KG1 (cell line): Measurements from ENCODE around the gene CIDEB.

Source experiments
- DNase-seq: peaks from one replicate; lab custom pipeline; 2025; lab: John Stamatoyannopoulos, UW

Gene CIDEB

DNA sequence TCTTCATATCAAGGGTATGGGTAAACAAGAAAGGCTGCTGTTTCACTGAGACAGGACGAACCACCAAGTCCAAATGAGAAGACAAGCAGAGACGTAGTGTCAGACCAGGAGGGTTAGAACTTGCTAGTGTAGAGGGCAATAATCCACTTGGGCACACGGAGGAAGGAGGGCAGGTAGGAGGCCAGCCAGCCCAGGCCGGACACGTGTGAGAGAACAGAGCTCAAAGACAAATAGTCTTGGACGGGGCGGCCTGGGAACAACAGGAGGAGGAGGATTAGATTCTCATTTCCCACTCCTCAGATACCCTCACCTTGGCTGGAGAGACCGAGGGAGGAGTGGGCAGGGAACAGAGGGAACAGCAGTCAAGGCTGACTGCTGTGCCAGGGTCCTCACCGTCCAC lies 17.0 kb downstream of the CIDEB start:
- no peak for DNase-seq

DNA sequence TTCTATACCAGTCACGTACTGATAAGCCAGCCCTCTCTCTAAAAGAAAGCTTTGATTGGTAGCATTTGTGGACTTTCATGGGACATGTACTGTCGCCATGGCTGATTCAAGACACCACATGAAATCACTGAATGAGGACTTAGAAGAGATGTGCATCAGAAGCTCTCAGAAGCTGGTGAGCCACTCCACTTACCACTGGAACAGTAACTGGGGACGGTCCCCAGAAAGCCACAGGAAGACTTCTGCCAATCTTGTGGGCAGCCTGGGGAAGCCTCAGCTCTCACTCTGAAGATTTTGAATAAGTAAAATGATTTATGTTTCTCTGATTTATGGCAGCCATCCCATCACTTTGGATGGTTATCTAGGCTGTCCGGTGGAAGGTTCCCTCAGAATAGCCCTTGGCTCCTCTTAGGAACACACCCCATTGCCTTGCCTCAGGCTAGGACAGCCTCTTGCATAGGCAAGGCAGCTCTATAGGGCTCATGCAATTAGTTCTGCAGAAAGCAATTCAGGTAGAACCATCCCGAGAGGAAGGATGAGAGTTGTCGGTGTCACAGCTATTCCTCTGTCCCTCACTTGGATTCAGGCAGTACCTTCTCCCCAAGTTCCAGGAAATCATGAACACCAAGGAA lies 18.0 kb downstream of the CIDEB start:
- DNase-seq: no peak

DNA sequence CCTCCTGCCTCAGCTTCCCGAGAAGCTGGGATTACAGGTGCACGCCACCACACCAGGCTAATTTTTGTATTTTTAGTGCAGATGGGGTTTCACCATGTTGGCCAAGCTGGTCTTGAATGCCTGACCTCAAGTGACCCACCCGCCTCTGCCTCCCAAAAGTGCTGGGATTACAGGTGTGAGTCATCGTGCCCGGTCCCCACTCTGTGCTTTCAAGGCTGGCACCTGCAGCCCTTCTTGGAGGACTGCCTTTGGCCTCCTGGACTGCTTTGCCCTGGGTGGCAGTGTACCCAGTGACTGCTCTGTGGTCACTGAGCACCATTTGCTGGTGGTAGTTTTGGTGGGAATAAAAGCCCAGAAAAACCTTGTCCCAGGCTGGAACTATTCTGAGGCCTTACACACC lies 20.8 kb downstream of the CIDEB start:
- no peak for DNase-seq

DNA sequence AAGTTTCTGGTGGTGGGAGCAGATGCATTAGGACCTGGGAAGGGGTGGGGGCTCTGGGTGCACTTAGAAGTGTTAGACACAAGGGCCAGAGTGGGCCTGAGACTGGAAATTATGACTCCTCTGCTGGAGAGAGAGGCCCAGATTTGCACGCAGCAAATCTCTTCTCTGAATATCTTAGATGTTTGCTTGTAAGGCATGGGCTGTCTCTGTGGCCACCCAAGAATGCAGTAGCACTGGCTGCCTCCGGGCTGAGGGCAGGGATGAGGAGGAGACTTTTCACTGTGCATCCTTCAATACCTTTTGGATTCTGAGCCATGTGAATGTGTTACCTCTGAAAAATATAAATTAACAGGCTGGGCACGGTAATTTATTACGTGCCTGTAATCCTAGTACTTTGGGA lies 22.4 kb downstream of the CIDEB start:
- no peak for DNase-seq

DNA sequence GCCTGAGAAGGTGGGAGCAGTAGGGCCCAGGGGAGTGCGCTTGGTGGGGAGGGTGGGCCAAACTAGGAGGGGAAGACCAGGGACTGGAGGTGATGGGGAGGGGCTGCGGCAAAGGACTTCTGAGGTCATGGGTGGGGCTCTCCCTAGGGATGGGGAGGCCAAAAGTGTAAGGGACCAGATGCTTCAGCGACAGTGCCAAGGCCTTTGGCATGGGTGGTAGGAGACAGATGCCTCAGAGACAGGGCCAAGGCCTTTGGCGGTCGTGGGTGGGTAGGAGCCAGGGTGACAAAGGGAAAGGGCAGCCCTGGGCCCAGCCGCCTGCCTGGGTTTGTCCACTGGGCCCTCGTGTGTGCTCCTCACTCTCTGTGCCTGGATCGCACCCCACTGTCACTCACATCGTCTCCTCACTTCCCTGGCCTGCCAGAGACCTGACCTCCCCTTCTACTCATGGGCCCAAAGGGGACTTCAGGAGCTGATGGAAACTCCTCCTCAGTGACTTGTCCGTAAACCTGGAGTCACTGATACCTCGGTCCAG lies 23.2 kb downstream of the CIDEB start:
- DNase-seq: no peak

DNA sequence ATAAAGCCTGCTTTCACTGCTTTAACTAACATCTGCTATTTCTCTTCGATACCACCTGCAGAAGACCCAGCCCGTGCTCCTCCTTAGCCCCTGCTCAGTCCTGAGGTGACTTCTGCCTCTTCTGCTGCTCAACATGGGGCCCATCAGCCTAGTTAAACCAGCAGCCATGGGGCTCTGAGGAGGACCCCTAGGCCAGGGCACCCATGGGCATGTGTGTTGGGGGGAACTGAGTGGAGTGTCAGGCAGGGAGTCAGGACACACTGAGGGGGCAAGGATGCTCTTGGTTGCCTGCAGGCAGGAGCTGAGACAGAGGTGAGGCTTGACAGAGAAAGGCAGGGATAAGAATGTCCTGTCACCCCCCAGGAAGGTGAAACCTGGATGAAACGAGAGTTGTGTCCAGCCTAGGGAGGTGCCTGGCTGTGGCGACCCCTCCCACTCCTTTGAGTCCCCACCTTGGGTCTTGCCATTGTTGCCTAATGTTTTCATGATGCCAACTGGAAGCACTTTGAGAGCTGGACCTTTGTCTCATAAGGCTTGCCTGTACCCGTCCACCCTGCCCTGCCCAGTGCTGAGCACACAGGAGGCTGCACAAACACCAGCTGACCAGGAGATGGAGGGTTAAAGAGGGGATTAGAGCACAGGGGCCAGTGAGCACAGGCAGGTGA lies 23.8 kb downstream of the CIDEB start:
- no peak for DNase-seq

DNA sequence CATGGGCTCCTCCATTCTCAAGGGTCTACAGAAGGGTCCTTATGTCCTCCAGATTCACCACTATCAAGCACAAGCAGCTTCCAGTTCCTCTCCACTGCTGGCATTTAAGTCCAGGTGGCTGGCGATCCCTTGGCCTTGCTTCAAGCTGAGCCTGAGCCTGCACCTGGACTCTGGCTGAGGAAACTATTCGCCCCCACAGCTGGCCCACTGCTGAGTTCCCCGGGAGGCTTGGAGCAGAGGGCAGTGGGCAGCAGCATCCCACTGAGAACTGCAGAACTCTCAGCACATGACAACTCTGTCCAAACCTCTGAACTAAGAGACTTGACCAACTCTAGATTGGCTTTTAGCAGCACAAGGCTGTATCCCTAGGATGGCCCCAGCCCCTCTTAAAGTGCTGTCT lies 25.0 kb downstream of the CIDEB start:
- no peak for DNase-seq

DNA sequence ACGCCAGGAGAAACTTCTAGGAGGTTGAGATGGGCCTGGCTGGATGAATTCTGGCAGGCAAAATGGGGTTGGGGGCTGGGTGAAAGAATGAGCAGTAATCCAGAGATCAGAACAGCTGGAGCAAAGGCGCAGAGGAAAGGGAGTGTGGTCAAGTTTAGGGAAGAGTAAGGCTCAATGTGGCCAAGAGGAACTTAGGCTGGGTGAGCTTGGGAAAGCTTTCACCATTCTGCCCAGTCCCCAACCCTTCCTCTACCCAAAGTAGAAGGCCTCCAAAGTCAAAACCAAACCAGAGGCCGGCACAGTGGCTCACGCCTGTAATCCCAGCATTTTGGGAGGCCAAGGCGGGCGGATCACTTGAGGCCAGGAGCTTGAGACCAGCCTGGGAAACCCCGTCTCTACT lies 26.1 kb downstream of the CIDEB start:
- DNase-seq: no peak

DNA sequence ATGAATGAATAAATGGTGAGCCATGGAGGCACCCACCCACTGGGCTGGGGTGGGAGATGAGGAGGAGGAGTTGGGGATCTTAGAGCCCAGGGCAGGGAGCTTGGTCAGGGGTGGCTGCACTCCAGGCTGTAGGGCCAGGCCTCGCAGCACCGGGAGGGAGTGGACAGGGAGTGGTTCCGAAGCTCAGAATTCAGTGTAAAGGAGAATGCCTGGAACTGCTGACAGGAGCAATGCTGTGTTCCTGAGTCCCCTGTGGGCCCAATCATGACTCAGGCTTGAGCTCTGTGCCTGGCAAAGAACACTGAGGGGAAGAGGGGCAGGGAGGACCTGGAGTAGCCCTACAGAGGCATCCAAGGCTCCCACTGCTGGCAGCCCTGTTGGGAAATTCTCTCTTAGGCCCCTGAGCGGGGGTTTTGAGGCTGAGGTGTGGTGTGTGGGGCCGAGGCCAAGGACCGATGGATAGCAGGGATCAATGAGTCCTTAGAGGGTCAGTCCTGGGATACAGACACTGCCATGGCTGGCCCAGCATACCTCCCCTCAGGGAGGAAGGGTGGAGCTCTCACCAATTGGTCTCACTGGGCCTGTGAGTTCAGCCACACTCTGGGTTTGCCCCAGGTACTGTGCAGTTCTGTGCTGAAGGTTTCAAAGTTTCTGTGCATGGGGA lies 26.8 kb downstream of the CIDEB start:
- DNase-seq: no peak

DNA sequence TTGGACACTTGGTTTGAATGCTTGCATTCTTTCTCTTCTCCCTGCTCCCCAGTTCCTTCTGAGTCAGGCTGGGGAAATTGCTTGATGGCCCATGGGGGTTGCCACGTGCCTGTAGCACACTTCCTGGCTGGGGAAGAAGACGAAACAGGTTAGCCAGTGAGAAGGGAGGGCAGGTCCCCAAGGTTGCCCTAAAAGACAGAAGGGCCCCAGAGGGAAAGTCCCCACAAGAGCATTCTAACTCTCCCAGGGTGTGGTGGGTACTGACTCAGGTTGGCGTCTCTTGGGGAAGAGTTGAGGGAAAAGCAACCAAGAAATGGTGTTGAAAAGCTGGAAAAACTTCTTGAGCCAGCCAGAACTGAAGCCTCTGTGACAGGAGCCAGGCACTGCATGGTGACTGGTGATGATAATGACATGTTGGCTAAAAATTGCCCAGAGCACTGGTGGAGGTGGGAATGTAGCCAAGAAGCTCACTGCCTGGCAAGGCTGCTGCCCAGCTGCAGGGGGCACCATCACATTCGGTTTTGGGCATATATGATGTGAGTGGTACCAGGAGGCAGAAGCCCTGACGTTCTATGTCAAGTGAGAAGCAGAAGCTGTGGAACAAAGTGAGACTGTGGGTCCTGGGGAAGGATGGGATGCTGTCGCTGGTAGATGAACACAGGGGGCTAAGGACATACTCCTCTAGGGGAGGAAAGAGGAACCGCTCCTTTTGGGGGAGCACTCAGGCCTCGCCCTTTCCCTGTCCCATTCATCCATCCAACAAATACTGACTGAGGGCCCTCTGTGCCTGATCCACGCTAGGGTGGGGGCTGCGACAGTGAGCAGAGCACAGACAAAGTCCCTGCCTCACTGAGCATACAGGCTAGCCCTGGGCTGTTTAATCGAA lies 28.2 kb downstream of the CIDEB start:
- no peak for DNase-seq

DNA sequence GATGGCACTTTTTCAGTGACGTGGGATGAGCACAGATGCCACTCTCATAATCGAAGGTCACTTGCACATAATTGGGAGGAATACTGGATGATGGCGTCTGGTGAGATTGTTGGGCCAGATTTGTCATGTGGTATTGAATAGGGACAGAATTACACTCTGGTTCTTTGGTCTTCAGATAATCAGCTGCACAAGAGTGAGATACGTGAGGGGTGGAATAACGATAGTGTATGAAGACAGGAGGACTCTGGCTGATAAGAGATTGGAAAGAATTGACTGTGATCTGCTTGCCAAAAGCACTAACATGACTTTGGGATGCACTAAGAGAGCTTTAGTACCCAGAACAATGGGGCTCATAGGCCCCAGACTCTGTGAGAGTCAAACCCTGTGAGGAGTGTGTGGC lies 29.4 kb downstream of the CIDEB start:
- DNase-seq: no peak

DNA sequence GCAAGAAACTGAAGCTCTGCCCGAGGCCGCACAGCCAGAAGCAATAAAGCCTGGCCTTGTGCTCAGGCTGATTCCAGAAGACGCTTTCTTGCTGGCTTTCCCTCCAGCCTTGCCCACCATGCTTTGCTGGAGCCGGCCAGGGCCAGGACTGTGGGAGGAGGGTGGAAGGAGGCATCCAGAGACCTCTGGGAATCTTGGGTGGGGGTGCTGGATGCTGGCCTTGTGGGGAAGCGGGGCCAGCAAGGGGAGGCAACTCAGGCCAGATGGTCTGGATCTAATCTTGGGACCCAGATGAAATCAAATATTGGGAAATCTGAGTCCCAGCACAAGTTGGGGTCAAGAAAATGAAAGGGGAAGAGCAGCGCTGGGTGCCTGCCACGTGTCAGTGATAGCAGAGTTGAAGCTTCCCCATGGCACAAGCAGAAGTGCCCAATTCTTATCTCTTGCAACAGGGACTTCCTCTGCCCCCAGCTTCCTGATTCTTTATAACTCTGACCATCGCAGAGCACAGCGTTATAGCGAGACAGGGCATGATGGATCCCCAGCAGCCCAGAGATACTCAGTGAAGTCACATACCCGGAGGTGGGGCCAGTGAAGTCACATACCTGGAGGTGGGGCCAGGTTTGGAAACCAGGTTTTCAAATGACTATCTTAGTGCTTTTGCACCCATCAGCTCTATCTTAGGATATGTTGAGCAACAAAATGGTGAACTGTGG lies 30.0 kb downstream of the CIDEB start:
- DNase-seq: peak; percentile 29

DNA sequence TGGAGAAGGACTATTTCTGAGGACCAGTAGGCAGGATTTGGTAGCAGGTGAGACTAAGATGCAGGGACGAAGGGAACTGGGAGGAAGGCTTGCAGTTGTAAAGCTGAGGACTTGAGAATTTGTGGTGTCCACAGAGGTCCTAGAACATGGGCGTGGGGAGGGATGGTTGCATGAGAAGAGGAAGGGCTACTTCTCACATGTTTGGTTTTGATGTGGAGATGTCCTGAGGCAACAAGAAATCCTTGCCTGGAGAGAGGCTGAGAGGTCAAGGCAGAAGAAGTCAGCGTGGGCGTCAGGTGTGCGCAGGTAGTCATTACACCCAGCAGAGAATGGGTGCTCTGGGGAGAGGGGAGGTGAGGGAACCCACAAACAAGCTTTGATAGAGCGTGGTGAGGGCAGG lies 30.7 kb downstream of the CIDEB start:
- DNase-seq: no peak

DNA sequence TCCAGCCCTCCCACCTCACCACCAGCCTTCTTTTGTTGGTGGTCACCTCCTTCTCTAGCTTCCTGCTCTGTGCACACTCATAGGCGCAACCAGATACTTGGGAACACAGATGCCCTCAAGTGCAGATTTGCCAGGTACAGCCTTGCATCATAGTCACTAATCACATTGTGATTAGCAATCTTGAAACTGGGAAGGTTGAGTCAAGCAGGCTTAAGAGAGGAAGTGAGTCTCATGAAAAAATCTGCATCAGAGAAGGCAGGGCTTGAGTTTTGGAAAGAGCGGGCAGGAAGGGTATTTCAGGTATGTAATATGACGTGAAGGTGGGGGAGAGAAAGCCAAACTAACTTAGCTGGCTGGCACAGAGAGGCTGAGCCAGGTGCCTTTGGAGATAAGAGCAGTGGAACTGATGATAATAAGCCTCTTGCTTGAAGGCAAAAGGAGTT lies 33.7 kb downstream of the CIDEB start:
- no peak for DNase-seq

DNA sequence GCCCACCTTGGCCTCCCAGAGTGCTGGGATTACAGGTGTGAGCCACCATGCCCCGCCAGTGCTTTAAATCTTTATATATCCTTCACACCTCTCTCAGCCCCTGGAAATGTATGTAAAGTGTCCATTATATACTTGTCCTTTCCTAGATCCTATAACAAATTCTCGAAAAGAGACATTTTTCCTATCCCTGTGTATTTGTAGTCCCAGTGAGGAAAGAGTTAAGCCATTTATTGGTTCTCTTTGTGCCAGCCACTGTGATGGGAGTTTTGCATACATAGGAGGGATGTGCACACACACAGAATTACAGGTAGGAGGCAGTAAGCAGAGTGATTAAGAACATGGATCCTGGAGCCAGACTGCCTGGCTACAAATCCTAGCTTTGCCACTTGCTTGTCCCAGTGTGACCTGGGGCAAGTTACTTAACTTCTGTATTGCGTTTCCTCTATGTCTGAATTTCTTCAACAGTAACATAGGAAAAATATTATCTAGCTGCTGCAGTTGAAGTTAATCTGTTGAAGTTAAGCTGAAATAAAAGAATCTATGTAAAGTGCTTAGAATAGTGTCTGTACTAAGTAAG lies 34.3 kb downstream of the CIDEB start:
- no peak for DNase-seq

DNA sequence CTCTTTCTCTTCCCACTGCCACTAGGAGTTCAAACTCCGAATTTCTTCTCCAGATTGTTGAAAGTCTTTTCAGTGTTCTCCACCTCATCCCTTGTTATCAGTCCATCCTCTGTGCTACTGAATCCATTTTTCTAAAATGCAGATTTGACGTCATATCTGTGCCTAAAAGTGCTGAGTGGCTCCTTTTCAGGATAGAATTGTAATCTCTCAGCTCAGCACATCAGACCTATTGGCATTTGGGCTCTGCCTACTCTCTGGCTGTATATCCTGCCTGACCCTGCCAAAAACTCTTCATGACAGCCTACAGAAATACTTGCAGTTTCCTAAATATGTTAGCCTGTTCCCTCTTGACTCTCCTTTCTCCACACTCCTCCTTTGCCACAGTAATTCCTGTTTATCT lies 35.3 kb downstream of the CIDEB start:
- no peak for DNase-seq

DNA sequence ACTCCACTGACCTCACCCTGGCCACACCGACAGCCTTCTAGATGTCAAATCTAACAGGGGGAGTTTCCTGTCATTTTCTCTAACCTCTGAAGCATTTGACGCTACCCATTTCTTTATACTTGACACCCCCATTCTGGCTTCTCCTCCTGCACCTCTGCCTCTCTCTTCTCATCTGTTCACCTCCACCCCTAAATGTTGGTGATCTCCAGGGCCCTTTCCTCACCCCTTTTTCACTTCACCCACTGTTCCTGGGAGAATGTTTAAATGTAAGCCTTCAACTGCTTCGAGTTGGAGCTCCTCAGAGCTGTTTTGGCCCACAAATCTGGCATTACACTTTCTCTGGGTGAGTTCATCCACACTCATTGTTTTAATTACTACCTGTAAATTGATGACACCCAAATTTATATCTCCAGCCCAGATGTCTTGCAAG lies 35.9 kb downstream of the CIDEB start:
- DNase-seq: no peak

DNA sequence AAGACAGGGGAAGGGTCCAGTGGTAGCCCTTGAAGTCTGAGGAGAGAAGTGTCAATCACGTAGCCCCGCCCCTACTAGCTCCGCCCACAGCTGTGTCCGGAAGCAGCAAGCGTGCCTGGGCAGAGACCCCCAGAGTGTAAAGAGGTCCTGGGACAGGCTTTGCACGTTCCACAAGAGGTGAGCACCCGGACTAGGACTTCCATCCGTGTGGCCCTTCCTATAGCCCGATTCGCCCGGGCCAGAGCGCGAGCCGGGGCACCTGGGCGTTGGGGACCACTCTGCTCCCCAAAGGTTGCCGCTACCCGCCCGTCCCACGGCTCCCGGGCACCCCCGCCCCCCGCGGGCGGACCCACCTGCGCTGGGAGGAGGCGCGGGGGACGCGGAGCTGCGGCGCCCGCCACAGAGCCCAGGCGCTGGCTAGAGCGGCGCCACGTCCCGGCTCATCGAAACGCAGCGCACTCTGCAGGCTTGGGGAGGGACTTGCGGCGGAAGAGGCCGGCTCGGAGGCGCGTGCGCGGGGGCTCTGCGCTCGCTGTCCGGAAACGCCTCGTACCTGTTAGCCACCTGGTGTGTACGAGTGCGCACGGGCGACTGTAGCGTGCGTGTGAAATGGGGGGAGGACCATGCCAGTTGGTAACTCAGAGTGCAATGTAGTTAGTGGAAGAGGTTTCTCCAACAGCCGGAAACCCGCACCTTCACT lies 36.5 kb downstream of the CIDEB start, which contains the start of gene RABGGTA:
TSS of gene RABGGTA (minus strand) at position 464 of the 700 bp plus-strand sequence. CDS start 482 bp downstream, outside the sequence.
- DNase-seq: peak; percentile 63

DNA sequence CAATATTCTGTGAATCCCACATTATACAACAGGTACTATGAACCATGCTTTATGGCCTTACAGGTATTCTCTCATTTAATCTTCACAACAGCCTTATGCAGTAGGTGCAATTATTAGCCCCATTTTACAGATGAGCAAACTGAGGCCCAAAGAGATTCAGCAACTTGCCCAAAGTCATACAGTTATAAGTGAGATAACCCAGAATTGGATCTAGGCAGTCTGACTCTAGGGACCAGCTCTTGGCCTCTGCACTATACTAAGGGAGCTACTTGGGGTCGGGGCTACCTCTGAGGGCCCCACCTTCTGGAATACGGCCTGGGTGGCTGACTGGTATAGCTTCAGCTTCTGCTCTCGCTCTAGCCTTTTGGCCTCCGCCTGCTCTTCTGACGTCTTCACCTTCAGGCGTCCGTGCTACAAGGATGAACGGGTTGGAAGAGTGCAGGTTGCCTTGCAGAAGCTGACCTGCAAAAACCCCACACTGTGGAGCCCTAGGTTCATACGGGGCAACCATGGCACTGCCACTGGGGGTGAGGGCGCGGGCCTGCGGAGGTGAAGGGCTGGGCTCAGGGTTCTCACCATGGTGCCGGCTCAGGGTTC lies 37.1 kb downstream of the CIDEB start:
- no peak for DNase-seq
